Right lobe of liver (tissue), 6 donors: ENCODE data around the gene DST. TPM values are rescaled to one million over a fixed set of nuclear protein-coding genes. Genes with fewer than 3 reads are reported as not detected.
A peak's percentile ranks its signal among the peaks of the same experiment; 100 is the strongest.

ENCODE experiments used
- ATAC-seq, 4 donors: fragments of 200-7000 bp; cut with Tn5 transposase; one replicate each; pipeline ENCODE4 v1.9.1; 2020; ENCODE audit warnings: mild to moderate bottlenecking in 4 of 4, moderate library complexity in 4 of 4
- DNase-seq, 3 donors: peaks; one replicate each; pipeline ENCODE4 v3.0.0-alpha.2; 2020
- H3K27ac ChIP-seq, 3 donors: fragments of 200-600 bp; one replicate each; pipeline ENCODE4 v1.8.0; 2022
- H3K27me3 ChIP-seq, 2 donors: fragments of 200-600 bp; one replicate each; pipeline ENCODE4 v1.8.0; 2022
- H3K36me3 ChIP-seq, 4 donors: fragments of 200-600 bp; sonication (generic) in 1 of 4; one replicate each; pipeline versions ENCODE4 v1.5.1 to v1.8.0; 2017 to 2022; ENCODE audit warnings: control low read depth in 1 of 4
- H3K4me1 ChIP-seq, 4 donors: fragments of 200-600 bp; sonication (generic) in 1 of 4; one replicate each; pipeline versions ENCODE4 v1.5.1 to v1.8.0; 2017 to 2022; ENCODE audit warnings: control low read depth in 1 of 4
- H3K4me3 ChIP-seq, 3 donors: fragments of 200-600 bp; one replicate each; pipeline ENCODE4 v1.8.0; 2022
- H3K9me3 ChIP-seq, 4 donors: fragments of 200-600 bp; sonication (generic) in 1 of 4; one replicate each; pipeline versions ENCODE4 v1.5.1 to v1.8.0; 2017 to 2022; ENCODE audit warnings: control low read depth in 1 of 4
- CTCF ChIP-seq, 4 donors: fragments of 200-600 bp in 3 of 4; fragments of 450-650 bp in 1 of 4; IDR thresholded peaks; one replicate each; pipeline versions ENCODE4 v1.5.1 to v1.8.0; 2016 to 2022; ENCODE audit warnings: antibody characterized with exemption in 4 of 4, mild to moderate bottlenecking in 2 of 4
- POLR2A ChIP-seq: fragments of 450-650 bp; IDR thresholded peaks from one replicate; pipeline ENCODE4 v1.6.1; 2017; ENCODE audit warnings: antibody characterized with exemption, mild to moderate bottlenecking
- WGBS: methylation state at CpG from one replicate; pipeline ENCODE4 v1.1.6; 2018; ENCODE audit warnings: low coverage, low lambda C conversion rate; ENCODE audit not compliant: insufficient coverage; ENCODE audit errors: missing lambda C conversion rate; 5-methylcytosine and 5-hydroxymethylcytosine counted together
- intact Hi-C, 2 donors: fragments of 100-400 bp; cut with DNase I; formaldehyde crosslinking; loops; one replicate each; pipeline versions ENCODE4 v1.11.2 to v1.14.1; 2022
- long read RNA-seq: library from polyadenylated mRNA; unstranded; transcript quantifications from one replicate; pipeline ENCODE4 v2.0.0, GENCODE V29; 2019
- total RNA-seq, 6 experiments: library from RNA; depleted of rRNA in 2 of 6; stranded (reverse); fragments of >200 nt in 2 of 6; fragmentation: NEBNext Ultra II Directional in 3 of 6; extraction: Animal tissue kit (Norgen Biotek cat#: 25700) in 3 of 6; gene quantifications; one replicate each; pipeline versions ENCODE4 v1.1.0 to v1.2.4, GENCODE V29; 2016 to 2023
- donor health status: DM: no; HTN: yes; CAD: no.
- donor health status: DM: no; HTN: no; CAD: no.
- donor health status: DM: no; HTN: no; CAD: no.
- donor health status: DM: no; HTN: yes; CAD: no.
- donor health status: DM: no; HTN: yes; CAD: no.

The DST gene
- total RNA-seq: 100 to 1,000 TPM in 5 of 6 experiments, 10 to 100 TPM in 1; 92.1 to 207 (median 156) TPM
- long read RNA-seq, partial matches to known transcripts: 7 of 13 reads
- long read RNA-seq, other reads (novel, unspliced or antisense): 5 of 13 reads

DNA sequence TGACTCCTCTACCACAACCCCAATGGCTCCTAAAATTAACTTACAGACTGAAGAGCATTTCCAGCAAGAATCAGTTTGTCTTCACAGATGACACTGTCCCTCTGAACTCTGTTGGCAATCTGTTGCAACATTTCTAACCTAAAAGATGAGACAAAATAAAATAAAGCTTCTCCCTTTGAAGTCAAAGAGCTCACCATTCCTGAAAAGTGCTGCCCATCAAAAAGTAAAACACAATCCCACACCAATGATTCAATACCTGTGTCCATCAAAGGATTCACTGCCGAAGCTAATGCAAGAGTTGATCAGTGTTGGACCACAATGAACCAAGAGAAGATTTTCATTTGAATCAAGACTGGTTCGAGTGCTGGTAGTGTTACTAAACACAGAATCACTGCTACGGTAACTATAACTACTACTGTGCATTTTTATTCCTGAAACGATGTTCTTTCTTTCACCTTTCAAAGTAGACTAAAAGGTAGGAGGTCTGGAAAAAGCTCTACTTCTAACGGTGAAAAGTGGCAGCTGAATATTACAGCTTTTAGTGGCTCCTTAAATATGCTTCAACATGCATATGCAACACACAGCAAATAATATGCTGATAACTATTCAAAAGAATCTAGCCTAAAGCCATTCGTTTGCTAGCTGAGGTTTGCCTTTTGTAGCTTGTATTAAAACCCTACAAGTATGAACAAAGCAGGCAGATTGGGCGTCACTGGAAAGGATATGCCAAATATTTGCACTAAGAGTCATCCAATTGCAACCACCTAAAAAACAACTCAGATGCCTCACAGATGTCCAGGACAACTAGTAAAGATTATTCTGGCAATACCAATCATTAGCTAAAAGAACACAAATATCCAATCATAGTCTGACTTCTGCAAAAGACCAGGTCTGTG, at the start of gene DST:
Gene DST, minus strand, starts transcription at position 524 of the 896 bp plus-strand sequence.
- no peak for TF ChIP-seq CTCF (IDR thresholded peaks at IDR 0.05)
- TF ChIP-seq POLR2A: no peak
- DNase-seq (no peak), ATAC-seq (peak; percentile 80 to 86 (median 84))
- H3K27ac ChIP-seq: peak within 1 kb of the TSS; percentile 0 to 19 (median 14)
- WGBS: 62% methylated on average over 7 of the region's 7 CpGs
- intact Hi-C loops: loop anchor here in 1 of 2 donors (10.0 kb wide), 1 partner anchor 52 kb away; no protein-coding TSS in a partner anchor
- peaks cover 0 to 45% (median 12%) of the 10 kb centered on the region in 4 donors for H3K36me3 ChIP-seq
- no peaks in the 10 kb centered on the region for H3K27me3 ChIP-seq
- no peaks in the 10 kb centered on the region for H3K9me3 ChIP-seq
- no peak within 1 kb of the TSS for H3K4me3 ChIP-seq
- peaks cover 0 to 19% (median 5%) of the 10 kb centered on the region in 4 donors for H3K4me1 ChIP-seq

GRCh38 chr6:56691814-56692213, 49.1 kb upstream of the DST start:
- peak overlapping the region; percentile 39 to 50 (median 45) for H3K4me3 ChIP-seq
- no peaks in the 10 kb centered on the region for H3K27me3 ChIP-seq
- peak overlapping the region; percentile 92 to 94 (median 93) for H3K27ac ChIP-seq
- peak in 1 of 4 donors; percentile 4 for ATAC-seq
- peaks cover 0 to 50% (median 8%) of the 10 kb centered on the region in 4 donors for H3K4me1 ChIP-seq
- whole genome bisulfite sequencing: 17% methylated on average over 1 of the region's 1 CpG
- no peak for DNase-seq
- H3K9me3 ChIP-seq: no peaks in the 10 kb centered on the region
- intact Hi-C loops: loop anchor here (10.0 kb wide), 2 partner anchors 47 to 57 kb away; partner anchors contain the start of gene DST (in 1 of the 2)
- H3K36me3 ChIP-seq: no peaks in the 10 kb centered on the region
- TF ChIP-seq CTCF (IDR thresholded peaks at IDR 0.05) (no peak), POLR2A (no peak)

GRCh38 chr6:56691286-56691595, 48.6 kb upstream of the DST start:
- WGBS: 21% methylated on average over 2 of the region's 2 CpGs
- TF ChIP-seq CTCF (IDR thresholded peaks at IDR 0.05) (no peak), POLR2A (peak; percentile 7)
- Histone ChIP-seq H3K4me1 (peaks cover 0 to 52% (median 10%) of the 10 kb centered on the region in 4 donors), H3K27ac (peak overlapping the region; percentile 92 to 94 (median 93)), H3K36me3 (no peaks in the 10 kb centered on the region), H3K4me3 (peak overlapping the region; percentile 39 to 50 (median 45)), H3K9me3 (no peaks in the 10 kb centered on the region), H3K27me3 (no peaks in the 10 kb centered on the region)
- intact Hi-C loops: loop anchor here (10.0 kb wide), 2 partner anchors 46 to 56 kb away; partner anchors contain the start of gene DST (in 1 of the 2)
- peak in 2 of 4 donors; percentile 7 to 21 for ATAC-seq
- DNase-seq: no peak

- H3K4me1 ChIP-seq: peaks cover 0 to 57% (median 13%) of the 10 kb centered on the region in 4 donors
- no peaks in the 10 kb centered on the region for H3K9me3 ChIP-seq
- ATAC-seq (peak; percentile 28 to 54 (median 35)), DNase-seq (no peak)
- peak overlapping the region; percentile 39 to 50 (median 45) for H3K4me3 ChIP-seq
- WGBS: 12% methylated on average over 4 of the region's 4 CpGs
- intact Hi-C loops: loop anchor here (10.0 kb wide), 2 partner anchors 46 to 56 kb away; partner anchors contain the start of gene DST (in 1 of the 2)
- no peak for TF ChIP-seq CTCF (IDR thresholded peaks at IDR 0.05)
- TF ChIP-seq POLR2A: peak; percentile 90
- H3K27ac ChIP-seq: peak overlapping the region; percentile 92 to 94 (median 93)
- no peaks in the 10 kb centered on the region for H3K36me3 ChIP-seq
- no peaks in the 10 kb centered on the region for H3K27me3 ChIP-seq
Observed at GRCh38 chr6:56690519-56691285, 48.0 kb upstream of the DST start.
